Mesendoderm (in vitro differentiated cells): ENCODE data around the gene GLYR1.

ENCODE experiments used
- DNase-seq: peaks from one replicate; pipeline ENCODE4 v3.0.0; 2013
- H2AK5ac ChIP-seq: 2 replicates; pipeline ENCODE4 v1.6.1; 2013; ENCODE audit warnings: low read length, inconsistent platforms
- H2BK120ac ChIP-seq: 2 replicates; pipeline ENCODE4 v1.6.1; 2013; ENCODE audit warnings: low read depth, mild to moderate bottlenecking, low read length, moderate library complexity, mixed read lengths
- H2BK15ac ChIP-seq: replicated peaks from 2 replicates; pipeline ENCODE4 v1.6.1; 2013; ENCODE audit warnings: low read depth, mild to moderate bottlenecking, moderate library complexity
- H2BK5ac ChIP-seq: 2 replicates; pipeline ENCODE4 v1.6.1; 2013; ENCODE audit warnings: low read length, inconsistent platforms
- H3K18ac ChIP-seq: 2 replicates; pipeline ENCODE4 v1.6.1; 2013; ENCODE audit warnings: mild to moderate bottlenecking, low read length, mixed read lengths
- H3K23ac ChIP-seq: one replicate; pipeline ENCODE4 v1.6.1; 2013; ENCODE audit warnings: low read length
- H3K27ac ChIP-seq: 2 replicates; pipeline ENCODE4 v1.5.1; 2013; ENCODE audit warnings: low read depth, mild to moderate bottlenecking, inconsistent platforms, low read length, moderate library complexity
- H3K27me3 ChIP-seq: 2 replicates; pipeline ENCODE4 v1.6.1; 2013; ENCODE audit warnings: low read length, control low read depth, mild to moderate bottlenecking, inconsistent platforms; ENCODE audit not compliant: insufficient read depth, poor library complexity
- H3K36me3 ChIP-seq: 2 replicates; pipeline ENCODE4 v1.6.1; 2013; ENCODE audit warnings: low read length, inconsistent platforms; ENCODE audit not compliant: control insufficient read depth, insufficient read depth
- H3K4ac ChIP-seq: one replicate; pipeline ENCODE4 v1.6.1; 2013; ENCODE audit warnings: low read depth, mild to moderate bottlenecking, low read length, moderate library complexity
- H3K4me1 ChIP-seq: 2 replicates; pipeline ENCODE4 v1.6.1; 2013; ENCODE audit warnings: low read depth, low read length, inconsistent platforms; ENCODE audit not compliant: control insufficient read depth
- H3K4me2 ChIP-seq: 2 replicates; pipeline ENCODE4 v1.6.1; 2013; ENCODE audit warnings: low read length
- H3K4me3 ChIP-seq: 2 replicates; pipeline ENCODE4 v1.5.1; 2013; ENCODE audit warnings: mild to moderate bottlenecking, low read length
- H3K56ac ChIP-seq: one replicate; pipeline ENCODE4 v1.6.1; 2013; ENCODE audit warnings: low read length
- H3K79me1 ChIP-seq: 2 replicates; pipeline ENCODE4 v1.6.1; 2013; ENCODE audit warnings: low read length, inconsistent platforms
- H3K79me2 ChIP-seq: 2 replicates; pipeline ENCODE4 v1.6.1; 2013; ENCODE audit warnings: mild to moderate bottlenecking, low read length; ENCODE audit not compliant: control insufficient read depth, insufficient read depth
- H3K9ac ChIP-seq: 2 replicates; pipeline ENCODE4 v1.6.1; 2013; ENCODE audit warnings: low read length, inconsistent platforms
- H4K5ac ChIP-seq: one replicate; pipeline ENCODE4 v1.6.1; 2013; ENCODE audit warnings: low read length
- H4K8ac ChIP-seq: one replicate; pipeline ENCODE4 v1.6.1; 2013; ENCODE audit warnings: low read depth, mild to moderate bottlenecking, control low read depth, low read length, moderate library complexity
- WGBS: extraction: QIAGEN DNeasy Blood & Tissue Kit; methylation state at CpG from one replicate; pipeline ENCODE4 v1.1.7; 2013; ENCODE audit warnings: low lambda C conversion rate, missing lambda C conversion rate; ENCODE audit not compliant: insufficient coverage; ENCODE audit errors: extremely low coverage; 5-methylcytosine and 5-hydroxymethylcytosine counted together

Gene GLYR1

DNA sequence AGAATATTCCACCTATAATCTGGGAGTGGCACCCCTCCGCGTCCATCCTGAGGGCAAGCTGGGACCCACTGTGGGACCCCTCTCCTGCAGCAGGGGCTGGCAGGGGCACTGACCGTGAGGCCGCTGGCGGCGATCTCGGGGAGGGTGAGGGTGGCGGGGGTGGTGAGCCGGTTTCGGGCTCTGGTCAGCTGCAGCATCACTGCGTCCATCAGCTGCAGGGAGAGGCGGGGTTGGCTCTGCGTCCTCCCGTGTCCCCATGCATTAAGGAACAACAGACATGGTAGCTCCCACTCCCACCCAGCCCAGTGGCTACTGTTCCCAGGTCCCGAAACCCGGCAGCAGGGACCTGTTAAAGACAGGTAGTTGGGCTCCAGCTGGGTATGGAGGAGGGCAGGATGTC is 48.6 kb downstream of the GLYR1 start:
- H3K18ac ChIP-seq = no peak overlapping the region
- no peak overlapping the region for H3K27ac ChIP-seq
- H4K8ac ChIP-seq = no peak overlapping the region
- no CpG with 5 or more reads among the region's 16 CpGs for WGBS
- no peak overlapping the region for H2BK120ac ChIP-seq
- H3K36me3 ChIP-seq = no peaks in the 10 kb centered on the region
- H3K79me1 ChIP-seq = no peaks in the 10 kb centered on the region
- H3K23ac ChIP-seq = no peak overlapping the region
- no peak overlapping the region for H2BK15ac ChIP-seq
- no peak overlapping the region for H4K5ac ChIP-seq
- no peaks in the 10 kb centered on the region for H3K4me1 ChIP-seq
- H3K9ac ChIP-seq = no peak overlapping the region
- H3K79me2 ChIP-seq = no peaks in the 10 kb centered on the region
- H3K56ac ChIP-seq = no peak overlapping the region
- no peak overlapping the region for H3K4me3 ChIP-seq
- no peak overlapping the region for H2AK5ac ChIP-seq
- H3K4me2 ChIP-seq = no peak overlapping the region
- H2BK5ac ChIP-seq = no peak overlapping the region
- H3K4ac ChIP-seq = no peak overlapping the region
- H3K27me3 ChIP-seq = no peaks in the 10 kb centered on the region
- DNase-seq = no peak

- DNase-seq = no peak
- Histone ChIP-seq H3K18ac (no peak overlapping the region), H3K4me2 (no peak overlapping the region), H3K36me3 (no peaks in the 10 kb centered on the region), H4K5ac (no peak overlapping the region), H3K79me1 (no peaks in the 10 kb centered on the region), H3K27me3 (no peaks in the 10 kb centered on the region), H2BK15ac (no peak overlapping the region), H4K8ac (no peak overlapping the region), H3K79me2 (no peaks in the 10 kb centered on the region), H3K9ac (no peak overlapping the region), H3K4ac (no peak overlapping the region), H3K27ac (no peak overlapping the region), H3K4me1 (no peaks in the 10 kb centered on the region), H2AK5ac (no peak overlapping the region), H3K4me3 (no peak overlapping the region), H2BK120ac (no peak overlapping the region), H3K23ac (no peak overlapping the region), H2BK5ac (no peak overlapping the region), H3K56ac (no peak overlapping the region)
- no CpG with 5 or more reads among the region's 22 CpGs for WGBS
These were observed 49.3 kb downstream of the GLYR1 start for GRCh38 chr16:4797805-4798252.

DNA sequence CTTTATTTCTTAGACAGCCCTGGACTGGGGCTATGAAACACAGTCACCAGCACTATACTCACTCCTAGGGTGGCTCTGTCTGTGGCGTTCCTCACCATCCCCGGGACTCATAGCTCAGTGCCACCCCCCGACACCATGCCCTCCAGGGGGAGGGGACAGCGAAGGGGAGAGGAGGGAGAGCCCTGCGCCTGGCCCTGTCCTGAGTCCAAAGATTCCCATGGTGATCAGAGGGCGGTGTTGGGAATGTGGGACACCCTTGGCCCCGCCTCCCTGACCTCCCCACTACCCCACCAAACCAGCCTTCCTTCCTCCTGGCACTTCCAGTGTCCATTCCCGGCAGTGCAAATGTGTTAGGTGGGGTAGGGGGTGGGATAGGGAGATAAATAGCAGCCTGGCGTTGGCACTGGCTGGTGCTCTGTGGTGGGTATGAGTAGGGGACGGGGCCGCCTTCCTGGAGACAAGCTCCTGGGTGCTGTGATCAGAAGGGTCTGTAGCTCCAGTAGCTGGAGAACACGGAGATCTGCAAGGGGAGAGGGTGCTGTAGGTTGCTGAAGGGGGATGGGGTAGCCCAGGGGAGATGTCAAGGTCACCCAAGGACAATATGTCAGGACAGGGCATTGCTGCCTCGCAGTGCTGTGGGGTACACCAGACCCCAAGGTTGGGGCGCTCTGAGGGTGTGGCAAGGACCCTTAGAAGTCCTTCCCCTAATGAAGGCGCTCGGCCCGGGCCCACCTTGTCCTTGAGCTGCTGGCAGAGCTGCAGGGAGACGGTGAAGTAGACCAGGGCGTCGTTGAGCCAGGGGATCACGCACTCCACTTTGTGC is 49.9 kb downstream of the GLYR1 start:
- Histone ChIP-seq H4K8ac (no peak overlapping the region), H2AK5ac (no peak overlapping the region), H3K4me3 (no peak overlapping the region), H3K27me3 (no peaks in the 10 kb centered on the region), H3K4me2 (no peak overlapping the region), H3K9ac (no peak overlapping the region), H3K27ac (no peak overlapping the region), H3K18ac (no peak overlapping the region), H2BK120ac (no peak overlapping the region), H3K79me2 (no peaks in the 10 kb centered on the region), H4K5ac (no peak overlapping the region), H2BK15ac (no peak overlapping the region), H3K36me3 (no peaks in the 10 kb centered on the region), H3K4ac (no peak overlapping the region), H3K56ac (no peak overlapping the region), H3K23ac (no peak overlapping the region), H3K4me1 (no peaks in the 10 kb centered on the region), H2BK5ac (no peak overlapping the region), H3K79me1 (no peaks in the 10 kb centered on the region)
- WGBS = no CpG with 5 or more reads among the region's 21 CpGs
- no peak for DNase-seq

DNA sequence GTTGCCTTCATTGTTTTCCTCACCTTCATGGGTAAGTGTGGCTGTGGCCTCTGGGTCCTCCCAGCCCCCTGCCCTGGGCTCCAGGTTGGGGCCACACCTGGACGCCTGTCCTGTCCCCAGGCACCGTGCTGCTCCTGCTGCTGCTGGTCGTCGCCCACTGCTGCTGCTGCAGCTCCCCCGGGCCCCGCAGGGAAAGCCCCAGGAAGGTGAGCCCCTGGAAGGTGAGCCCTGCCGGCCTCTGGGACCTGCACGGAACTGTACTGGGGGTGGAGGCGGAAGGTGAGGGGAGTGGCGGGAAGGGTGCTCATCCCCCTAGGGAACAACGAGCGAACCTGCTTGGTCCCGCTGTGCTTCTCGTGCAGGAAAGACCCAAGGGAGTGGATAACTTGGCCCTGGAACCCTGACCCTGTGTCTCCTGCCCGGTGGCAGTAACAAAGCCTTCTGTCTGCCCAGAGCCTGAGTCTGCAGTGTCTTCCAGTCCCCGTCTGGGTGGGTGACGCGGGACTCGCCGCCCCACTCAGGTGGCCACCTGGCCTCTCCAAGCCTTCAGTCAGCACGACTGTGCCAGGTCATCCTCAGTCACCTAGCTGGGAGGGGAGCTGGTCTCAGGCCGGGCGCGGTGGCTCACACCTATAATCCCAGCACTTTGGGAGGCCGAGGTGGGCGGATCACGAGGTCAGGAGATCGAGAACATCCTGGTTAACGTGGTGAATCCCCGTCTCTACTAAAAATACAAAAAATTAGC is 51.1 kb downstream of the GLYR1 start:
- H3K56ac ChIP-seq = no peak overlapping the region
- H3K4me2 ChIP-seq = no peak overlapping the region
- DNase-seq = no peak
- H2BK120ac ChIP-seq = no peak overlapping the region
- H2BK5ac ChIP-seq = no peak overlapping the region
- WGBS = no CpG with 5 or more reads among the region's 30 CpGs
- no peak overlapping the region for H3K27ac ChIP-seq
- no peak overlapping the region for H3K18ac ChIP-seq
- H3K27me3 ChIP-seq = no peaks in the 10 kb centered on the region
- H3K9ac ChIP-seq = no peak overlapping the region
- H3K36me3 ChIP-seq = no peaks in the 10 kb centered on the region
- H3K4me1 ChIP-seq = no peaks in the 10 kb centered on the region
- no peak overlapping the region for H2BK15ac ChIP-seq
- H3K79me1 ChIP-seq = no peaks in the 10 kb centered on the region
- H4K5ac ChIP-seq = no peak overlapping the region
- no peak overlapping the region for H2AK5ac ChIP-seq
- no peaks in the 10 kb centered on the region for H3K79me2 ChIP-seq
- H3K4ac ChIP-seq = no peak overlapping the region
- no peak overlapping the region for H4K8ac ChIP-seq
- H3K4me3 ChIP-seq = no peak overlapping the region
- no peak overlapping the region for H3K23ac ChIP-seq

- Histone ChIP-seq H4K8ac (no peak within 1 kb of the TSS), H3K18ac (no peak within 1 kb of the TSS), H3K4me2 (no peak within 1 kb of the TSS), H2BK5ac (no peak within 1 kb of the TSS), H3K4ac (no peak within 1 kb of the TSS), H2BK15ac (no peak within 1 kb of the TSS), H3K9ac (no peak within 1 kb of the TSS), H3K23ac (no peak within 1 kb of the TSS), H3K56ac (no peak within 1 kb of the TSS), H3K36me3 (no peaks in the 10 kb centered on the region), H2AK5ac (no peak within 1 kb of the TSS), H3K4me3 (no peak within 1 kb of the TSS), H3K4me1 (no peaks in the 10 kb centered on the region), H3K27ac (no peak within 1 kb of the TSS), H4K5ac (no peak within 1 kb of the TSS), H3K27me3 (no peaks in the 10 kb centered on the region), H3K79me1 (no peaks in the 10 kb centered on the region), H3K79me2 (no peaks in the 10 kb centered on the region), H2BK120ac (no peak within 1 kb of the TSS)
- whole genome bisulfite sequencing = no CpG with 5 or more reads among the region's 14 CpGs
- no peak for DNase-seq
These were observed 51.8 kb downstream of the GLYR1 start, which contains the start of gene SMIM22 for GRCh38 chr16:4795181-4795827. Gene SMIM22 (plus strand): TSS chr16:4795369. CDS start chr16:4795735, 366 bp downstream.
